Ramos (cell line): ENCODE results near the gene FIGLA.

Experiments used
- in situ Hi-C: fragments of 300-500 bp; cut with MboI; formaldehyde crosslinking; loops from one replicate; pipeline ENCODE4 v1.14.3; 2022; ENCODE audit warnings: low sequenced_read_pairs; ENCODE audit not compliant: unreplicated experiment

FIGLA gene

DNA sequence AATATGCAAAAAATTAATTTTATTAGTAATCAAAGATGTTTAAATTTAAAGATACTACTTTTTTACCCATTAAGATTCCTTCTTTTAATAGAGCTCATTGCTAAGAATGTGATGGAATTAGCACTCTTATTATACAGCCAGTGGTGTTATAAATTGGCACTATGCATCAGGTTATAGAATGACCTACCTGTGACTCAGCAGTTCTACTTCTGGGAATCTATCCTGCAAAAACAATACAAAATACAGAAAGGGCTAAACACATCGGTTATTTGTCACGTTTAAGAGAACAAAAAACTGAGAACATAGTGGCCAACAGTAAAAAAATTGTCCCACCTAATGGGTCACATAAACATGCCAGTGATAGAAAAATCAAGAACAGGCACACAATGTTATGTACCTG, 13.0 kb downstream of the FIGLA start:
- in situ Hi-C loops, result no loop called here

DNA sequence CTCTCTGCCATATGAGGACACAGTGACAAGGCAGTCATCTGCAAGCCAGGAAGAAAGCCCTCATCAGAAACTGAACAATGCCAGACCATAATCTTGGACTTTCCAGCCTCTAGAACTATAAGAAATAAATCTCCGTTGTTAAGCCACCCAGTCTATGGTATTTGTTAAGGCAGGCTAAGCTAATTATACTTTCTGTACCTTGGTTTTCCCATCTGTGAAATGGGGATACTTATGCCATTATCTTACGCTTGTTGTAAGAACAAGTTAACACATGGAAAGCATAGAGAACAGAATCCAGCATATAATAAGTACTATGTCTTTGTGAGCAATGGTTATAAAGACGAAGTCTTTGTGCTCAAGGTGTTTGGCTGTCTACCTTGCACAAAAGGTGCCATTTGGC, 14.2 kb downstream of the FIGLA start:
- in situ Hi-C loops, result no loop called here

DNA sequence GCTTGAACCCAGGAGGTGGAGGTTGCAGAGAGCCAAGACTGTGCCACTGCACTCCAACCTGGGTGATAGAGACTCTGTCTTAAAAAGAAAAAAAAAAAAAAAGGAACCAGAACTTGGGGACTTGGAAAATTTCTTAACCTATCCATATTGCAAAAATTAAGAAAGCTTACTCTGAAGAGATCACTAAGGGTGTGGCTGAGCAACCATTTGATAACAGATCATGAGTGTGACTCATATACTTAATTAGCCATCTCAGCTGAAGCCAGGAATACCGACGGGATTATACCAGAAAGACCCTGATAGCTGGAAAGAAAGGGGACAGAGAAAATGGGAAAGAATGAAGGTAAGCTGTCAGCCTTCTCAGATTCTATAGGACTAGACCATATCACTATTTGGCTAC, 15.3 kb downstream of the FIGLA start:
- in situ Hi-C loops, result no loop called here

DNA sequence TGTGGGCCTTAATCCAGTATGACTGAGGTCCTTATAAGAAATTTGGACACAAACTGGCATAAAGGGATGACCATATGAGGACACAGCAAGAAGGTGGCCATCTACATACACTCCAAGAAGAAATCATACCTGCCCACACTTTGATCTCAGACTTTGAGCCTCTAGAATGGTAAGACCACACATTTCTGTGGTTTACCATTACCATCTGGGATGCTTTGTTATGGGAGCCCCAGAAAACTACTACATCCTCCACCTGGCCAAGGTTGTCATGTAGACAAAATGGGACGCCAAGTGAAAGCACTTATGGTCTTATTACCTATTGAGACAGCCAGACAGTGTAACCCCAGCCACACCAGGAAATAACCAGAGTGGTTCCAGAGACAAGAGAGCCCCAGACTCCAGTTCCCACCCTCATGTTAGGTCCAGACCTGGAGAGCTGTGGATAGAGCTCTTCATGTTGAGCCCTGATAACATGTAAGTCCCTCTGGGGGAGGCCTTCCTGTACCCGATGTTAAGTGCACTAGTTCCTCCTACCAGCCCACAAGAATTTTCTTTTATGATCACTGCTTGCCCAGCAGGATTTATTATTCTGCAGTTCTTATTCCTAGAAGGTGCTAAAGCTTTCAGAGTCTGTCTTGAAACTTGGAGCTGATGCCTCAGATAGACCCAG, 17.8 kb downstream of the FIGLA start:
- in situ Hi-C loops, result no loop called here

DNA sequence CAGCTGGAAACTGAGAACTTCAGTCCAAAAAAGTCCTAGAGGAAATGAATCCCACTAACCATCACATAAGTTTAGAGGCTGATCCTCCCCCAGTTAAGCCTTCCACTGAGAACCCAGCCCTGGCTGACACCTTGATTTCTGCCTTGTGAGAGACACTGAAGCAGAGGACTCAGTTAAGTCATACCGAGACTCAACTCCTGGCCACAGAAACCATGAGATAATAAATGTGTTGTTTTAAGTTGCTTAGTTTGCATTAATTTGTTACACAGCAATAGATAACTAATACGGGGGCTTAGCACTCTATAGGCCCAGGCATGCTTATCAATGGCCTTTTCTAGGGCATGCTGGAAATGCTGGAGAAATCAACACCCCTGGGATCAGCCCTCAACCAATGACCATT, 19.0 kb downstream of the FIGLA start:
- in situ Hi-C loops, result no loop called here

DNA sequence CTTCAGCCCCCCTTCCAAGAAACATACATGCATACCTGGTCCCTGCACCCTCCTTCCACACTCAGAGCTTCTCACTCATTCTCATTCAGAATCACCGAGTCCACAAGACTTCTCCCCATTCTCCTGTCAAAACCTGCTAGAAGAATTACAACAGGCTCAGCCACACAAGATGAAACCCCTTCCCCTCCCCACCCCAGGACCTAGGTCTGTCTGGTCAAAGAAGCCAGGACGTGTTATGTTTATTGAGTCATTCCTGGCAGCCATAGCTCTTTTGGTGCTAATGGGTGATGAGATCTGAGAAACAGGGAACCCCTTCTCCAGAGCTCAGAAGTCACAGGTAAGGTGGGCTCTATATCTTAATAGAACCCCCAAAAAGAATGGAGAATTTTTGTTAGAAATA, 21.0 kb downstream of the FIGLA start:
- in situ Hi-C loops, result no loop called here

DNA sequence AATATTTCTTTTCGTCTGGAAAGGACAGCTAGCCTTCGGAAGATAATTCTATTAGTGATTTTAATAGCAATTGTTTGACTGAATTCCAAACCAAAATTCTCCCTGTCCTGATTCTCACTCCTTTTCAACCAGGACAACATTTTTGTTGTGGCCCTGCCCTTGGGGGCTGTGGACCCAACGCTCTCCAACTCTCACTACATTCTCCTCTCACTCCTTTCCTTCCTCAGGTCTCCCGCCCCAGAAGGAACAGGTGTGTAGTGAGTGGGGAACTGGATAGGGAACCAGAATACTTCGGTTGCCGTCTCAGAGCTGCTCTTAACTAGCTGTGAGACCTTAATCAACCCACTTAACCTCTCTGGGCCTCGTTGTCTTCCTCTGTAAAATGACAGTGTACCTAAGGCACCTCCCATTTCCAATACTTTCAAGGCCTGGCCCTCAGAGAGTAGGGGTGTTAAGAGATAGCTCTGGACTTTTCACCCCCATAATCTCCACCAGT, 21.8 kb downstream of the FIGLA start:
- in situ Hi-C loops, result no loop called here

DNA sequence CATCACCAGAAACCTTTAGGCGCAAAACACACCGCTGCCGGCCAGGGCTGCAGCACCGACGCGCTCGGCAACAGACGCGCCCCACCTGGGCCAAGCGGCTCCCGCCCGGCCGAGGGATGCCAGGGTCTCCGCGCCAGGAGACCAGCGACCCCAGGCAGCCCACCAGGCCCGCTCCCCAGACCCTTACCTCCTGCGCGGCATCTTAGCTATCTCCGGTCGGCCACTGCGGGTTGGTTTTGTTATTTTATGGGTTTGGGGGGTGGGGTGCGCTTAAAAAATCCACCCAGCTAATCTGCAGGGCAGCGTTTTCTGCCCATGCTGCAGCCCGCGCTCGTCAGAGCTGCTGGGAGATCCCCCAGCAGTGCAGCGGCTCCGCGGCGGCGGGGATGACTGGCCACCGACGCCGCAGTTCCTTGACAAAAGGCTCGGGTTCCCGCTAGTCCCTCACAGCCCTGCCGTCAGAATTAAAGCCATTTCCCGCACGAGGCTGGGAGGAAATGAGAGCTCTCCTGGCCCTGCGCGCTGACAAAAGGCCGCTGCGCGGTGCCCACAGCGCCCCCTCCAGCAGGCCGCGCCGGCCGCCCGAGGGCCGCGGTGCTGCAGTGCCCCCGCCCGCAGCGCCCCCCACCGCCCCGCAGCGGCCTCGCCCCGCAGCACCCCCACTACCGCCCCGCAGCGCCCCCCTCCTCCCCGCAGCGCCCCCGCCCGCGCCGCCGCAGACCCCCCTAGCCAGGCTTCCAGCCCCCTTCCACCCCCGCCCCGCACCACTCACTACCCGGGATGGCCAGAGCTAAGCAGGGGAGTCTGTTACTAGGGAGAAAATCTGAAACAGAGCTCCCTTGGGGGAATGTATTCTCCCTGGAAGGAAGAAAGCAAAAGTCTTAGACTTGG, 22.5 kb downstream of the FIGLA start, which contains the start of gene ADD2:
Gene ADD2 (minus strand): TSS at position 502 of the 891 bp plus-strand sequence. CDS start 61,792 bp downstream, outside the sequence.
- in situ Hi-C loops, result no loop called here

DNA sequence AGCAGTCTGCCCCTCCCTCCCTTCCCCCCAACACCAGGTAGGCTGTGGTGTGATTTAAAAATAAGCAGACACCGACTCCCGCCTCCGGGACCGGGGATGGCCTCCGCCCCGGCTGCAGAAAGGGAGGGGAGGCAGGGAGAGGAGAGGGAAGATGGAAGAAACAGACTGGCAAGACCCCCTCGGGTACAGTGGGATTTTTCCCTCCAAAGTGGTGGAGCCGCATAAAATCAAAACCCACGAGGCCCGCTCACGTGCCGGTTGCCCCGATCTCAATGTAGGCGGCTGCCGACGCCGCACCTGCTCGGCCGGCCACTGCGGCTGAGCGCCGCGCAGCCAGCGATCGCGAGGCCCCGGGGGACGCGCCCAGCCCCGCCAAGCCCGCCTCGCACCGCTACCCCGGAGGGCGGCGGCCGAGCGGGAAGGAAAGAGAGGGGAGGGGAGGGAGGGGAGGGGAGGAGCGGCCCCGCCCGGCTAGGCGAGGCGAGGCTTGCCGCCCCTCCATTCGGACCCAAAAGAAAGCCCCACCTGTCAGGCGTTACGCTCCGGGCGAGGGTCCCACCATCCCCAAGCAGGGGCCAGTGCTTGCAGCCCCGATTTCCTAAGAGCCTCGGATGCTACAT, 23.3 kb downstream of the FIGLA start:
- in situ Hi-C loops, result no loop called here

DNA sequence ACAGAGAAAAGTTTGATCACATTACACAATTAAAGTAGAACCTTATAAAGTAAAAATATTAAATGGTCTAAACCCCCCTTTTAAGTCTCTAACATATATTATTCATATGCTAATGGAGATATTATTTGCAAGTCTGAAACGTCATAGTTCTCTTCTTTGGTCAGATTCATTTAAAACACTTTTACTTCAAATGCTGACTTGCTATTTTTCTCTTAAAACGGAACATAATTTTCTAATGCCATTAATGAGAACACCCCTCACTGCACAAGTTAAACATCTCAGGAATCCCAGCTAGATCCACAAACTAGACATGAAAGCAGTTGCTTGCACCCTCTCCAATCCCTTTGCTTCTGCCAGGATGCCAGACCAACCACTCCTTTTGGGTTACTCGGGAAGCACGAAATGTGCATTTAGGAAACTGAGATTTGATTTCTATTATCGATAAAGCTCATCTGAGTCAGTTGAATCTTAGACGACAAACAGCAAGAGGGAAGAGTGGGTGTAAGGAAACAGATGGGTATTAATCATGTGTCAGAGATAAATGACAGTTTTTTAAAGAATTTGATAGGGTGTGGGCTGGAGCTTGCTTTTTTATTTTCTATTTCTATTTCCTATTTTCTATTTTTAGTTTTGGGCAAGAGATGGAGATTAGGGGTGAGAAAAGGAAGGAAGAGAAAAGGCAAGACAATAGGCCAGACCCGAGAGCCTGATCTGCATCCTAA, 23.9 kb downstream of the FIGLA start:
- in situ Hi-C loops, result no loop called here

DNA sequence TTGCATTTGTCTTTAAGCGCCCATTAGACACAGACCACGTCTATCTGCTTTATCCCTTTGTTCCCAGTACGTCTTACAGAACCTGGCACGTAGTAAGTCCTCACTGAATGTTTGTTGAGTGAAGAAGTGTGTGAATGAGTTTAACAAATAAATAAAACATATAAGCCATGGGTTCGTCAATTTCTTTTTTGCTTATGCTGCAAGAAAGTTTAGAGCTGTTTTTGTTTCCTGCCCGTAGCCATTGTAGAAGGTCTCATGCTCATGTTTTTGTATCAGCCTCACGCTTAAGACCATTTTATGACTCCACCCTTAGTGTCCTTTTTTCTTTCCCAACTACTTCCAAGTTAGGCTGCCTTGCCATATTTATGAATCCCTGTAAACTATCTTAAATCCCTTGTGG, 24.9 kb downstream of the FIGLA start:
- in situ Hi-C loops, result no loop called here

DNA sequence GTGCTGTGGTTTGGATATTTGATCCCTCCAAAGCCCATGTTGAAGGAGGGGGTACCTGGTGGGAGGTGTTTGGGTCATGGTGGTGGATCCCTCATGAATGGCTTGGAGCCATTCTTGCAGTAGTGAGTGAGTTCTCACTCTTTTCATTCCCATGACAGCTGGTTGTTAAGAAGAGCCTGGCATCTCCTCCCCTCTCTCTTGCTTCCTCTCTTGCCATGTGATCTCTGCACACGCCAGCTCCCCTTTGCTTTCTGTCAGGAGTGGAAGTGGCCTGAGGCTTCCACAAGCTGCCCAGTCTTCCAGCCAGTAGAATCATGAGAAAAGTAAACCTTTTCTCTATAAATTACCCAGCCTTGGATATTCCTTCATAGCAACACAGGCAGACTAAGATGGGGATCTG, 31.0 kb downstream of the FIGLA start:
- in situ Hi-C loops, result no loop called here

DNA sequence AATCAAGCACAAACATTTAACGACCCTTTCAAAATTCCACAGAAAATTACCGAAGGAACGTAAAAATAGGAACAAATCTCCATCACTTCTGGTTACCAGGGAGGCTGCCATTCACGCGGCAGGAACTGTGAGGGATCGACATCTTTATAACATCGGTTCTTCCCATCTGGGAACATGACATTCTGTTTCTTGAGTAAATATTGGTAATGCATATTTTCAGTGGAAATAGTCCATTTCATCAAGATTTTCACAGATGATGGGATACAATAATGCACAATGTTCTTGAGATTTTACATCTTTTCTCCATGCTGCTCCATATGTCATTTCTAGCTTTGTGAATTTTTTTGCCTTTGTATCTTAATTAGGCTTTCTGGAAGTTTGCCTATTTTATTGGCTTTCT, 32.5 kb downstream of the FIGLA start:
- in situ Hi-C loops, result no loop called here

DNA sequence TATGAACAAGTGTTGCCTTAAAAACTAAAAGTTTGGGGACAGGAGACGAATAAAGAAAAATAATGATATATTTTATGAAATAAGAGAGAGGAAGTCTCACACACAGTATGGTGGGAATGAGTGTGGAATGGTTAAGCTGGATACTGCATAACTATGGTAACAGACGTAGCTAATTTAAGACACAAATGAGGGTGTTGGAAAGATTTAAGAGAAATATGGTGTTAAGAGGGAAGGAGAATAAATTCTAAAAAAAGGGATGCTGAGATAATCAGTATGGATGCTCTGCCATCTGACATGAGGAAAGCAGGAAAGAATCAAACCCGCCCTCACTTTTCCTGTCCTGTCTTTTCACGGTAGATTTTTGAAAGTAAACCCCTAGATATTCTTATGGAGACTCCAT, 33.1 kb downstream of the FIGLA start:
- in situ Hi-C loops, result no loop called here

DNA sequence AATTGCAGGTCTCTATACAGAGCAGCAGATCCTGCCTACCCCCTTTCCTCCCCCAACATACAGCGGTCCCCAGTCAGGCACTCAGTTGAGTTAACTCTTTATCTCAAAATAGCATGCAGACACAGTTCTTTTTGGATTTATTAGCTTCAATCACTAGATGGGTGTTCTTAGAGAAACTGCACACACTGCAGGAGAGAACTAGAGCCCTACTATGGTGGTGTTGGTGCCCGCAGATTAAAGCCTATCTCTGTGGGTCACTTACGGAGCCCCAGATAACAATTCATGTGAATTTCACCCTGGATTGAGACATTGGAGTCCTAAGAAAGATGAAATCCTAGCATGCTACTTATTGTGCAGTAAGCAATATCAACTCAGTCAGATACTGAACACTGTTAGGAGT, 34.3 kb downstream of the FIGLA start:
- in situ Hi-C loops, result no loop called here

DNA sequence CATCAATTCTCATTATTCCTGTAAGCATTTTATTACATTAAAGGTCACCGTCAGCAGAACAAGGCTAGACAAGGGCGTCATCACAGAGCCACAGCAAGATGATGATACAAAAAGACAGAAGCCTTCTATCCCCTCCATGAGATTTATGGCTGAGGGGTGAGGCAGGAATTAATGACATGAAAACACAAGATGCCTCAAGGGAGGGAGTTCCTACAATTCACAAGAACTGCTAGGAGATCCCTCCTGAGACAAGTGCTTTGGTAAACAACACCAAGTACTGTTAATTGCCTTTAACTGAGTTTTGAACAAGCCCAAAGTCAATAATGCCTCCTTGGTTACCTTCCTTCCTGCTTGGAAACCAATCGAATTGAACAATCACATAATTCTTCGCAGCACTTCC, 36.5 kb downstream of the FIGLA start:
- in situ Hi-C loops, result no loop called here

DNA sequence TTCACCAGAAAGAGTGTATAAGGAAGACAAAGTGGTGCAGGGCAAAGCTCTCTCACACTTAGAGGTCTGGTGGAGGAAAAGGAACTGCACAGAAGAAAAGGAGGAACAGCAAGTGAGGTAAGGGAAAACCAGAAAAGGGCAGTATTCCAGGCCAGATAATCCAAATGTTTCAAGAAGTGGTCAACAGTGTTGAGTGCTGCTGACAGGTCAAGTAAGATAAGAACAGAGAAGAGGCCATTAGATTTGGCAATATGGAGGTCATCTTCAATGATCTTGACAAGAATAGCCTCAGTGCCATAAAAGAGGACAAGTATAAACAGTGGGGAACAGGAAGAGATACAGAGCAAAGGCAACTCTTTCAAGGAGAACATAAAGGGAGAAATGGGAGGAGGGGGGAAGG, 37.4 kb downstream of the FIGLA start:
- in situ Hi-C loops, result no loop called here

DNA sequence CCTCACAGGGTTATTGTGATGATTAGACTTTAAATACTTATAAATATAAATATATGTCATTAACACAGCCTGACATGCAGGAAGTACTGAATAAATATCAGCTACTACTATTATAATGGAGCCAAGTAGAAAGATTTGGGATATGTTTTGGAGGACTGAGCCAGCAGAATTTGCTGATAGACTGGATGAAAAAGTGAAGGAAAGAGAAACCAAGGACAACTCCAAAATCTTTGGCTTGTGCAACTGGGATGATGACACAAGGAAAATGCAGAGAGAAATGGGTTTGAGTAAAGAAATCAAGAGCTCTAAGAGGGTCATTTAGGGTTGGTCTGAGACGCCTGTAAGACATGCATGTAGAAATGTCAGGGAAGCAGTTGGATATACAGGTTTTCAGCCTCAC, 38.0 kb downstream of the FIGLA start:
- in situ Hi-C loops, result no loop called here

DNA sequence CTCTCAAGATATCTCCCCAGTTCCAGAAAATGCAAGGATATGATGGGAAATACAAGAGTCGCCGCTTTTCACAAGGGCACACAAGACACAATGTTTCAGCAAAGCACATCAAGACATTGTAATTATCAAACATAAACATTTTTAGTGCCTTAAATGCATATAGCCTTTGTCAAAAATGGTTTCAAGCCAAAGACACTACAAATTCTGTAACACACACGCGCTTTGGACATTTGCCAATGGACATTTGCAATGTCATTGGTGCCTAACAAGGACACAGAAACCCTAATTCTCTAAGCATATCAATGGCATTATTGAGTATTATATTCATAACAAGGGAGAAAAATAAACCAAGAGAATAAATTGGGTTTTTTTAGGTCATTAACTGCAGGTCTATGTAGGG, 38.6 kb downstream of the FIGLA start:
- in situ Hi-C loops, result no loop called here

DNA sequence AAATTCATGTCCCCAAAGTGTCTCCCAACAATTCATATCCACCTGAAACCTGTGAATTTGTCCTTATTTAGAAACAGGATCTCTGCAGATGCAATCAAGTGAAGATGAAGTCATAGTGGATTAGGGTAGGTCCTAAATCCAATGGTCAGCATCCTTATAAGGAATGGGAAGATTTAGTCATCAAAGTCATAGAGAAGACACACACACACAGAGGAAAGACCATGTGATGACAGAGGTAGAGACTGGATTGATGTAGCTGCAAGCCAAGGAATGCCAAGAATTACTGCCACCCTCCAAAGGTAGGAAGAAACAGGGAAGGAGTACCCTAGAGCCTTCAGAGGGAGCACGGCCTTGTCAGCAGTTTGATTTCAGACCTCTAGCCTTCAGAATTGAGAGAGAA, 40.1 kb downstream of the FIGLA start:
- in situ Hi-C loops, result no loop called here
